H1 (cell line): ENCODE results near the gene TMEM229B. TPM values are rescaled to one million over a fixed set of nuclear protein-coding genes. Genes with fewer than 3 reads are reported as not detected.

Source experiments
- BCL11A ChIP-seq, 2 experiments: IDR thresholded peaks; one replicate each; pipeline ENCODE4 v1.6.1; 2011; ENCODE audit warnings: low read depth in 2 of 2, low read length in 2 of 2, mild to moderate bottlenecking in 2 of 2
- BRCA1 ChIP-seq: IDR thresholded peaks from 2 replicates; pipeline ENCODE4 v1.6.1; 2012; ENCODE audit warnings: low read depth, low read length, improper control_type of control experiment
- MAX ChIP-seq: IDR thresholded peaks from 2 replicates; pipeline ENCODE4 v1.6.1; 2012; ENCODE audit warnings: inconsistent platforms
- NANOG ChIP-seq: IDR thresholded peaks from 2 replicates; pipeline ENCODE4 v1.6.1; 2011; ENCODE audit warnings: low read length, low read depth, mild to moderate bottlenecking, inconsistent platforms; ENCODE audit not compliant: insufficient read depth, poor library complexity, severe bottlenecking
- SP1 ChIP-seq: IDR thresholded peaks from 2 replicates; pipeline ENCODE4 v1.6.1; 2011; ENCODE audit warnings: low read depth, low read length
- polyA plus RNA-seq, 7 experiments: library from polyadenylated mRNA; depleted of rRNA in 3 of 7; stranded (reverse) in 5 of 7; unstranded in 2 of 7; fragments of >200 nt in 5 of 7; fragments of 200-250 nt in 2 of 7; gene quantifications; 1 replicate in 5 of 7; 2 replicates in 1 of 7; 4 replicates in 1 of 7; pipeline versions ENCODE4 v1.2.1 to v1.2.3, GENCODE V29; 2011 to 2013; ENCODE audit warnings: missing spikeins in 2 of 7, mixed read lengths in 2 of 7
- total RNA-seq: library from RNA; stranded (reverse); fragmentation: NEBNext Ultra II Directional; extraction: Animal tissue kit (Norgen Biotek cat#: 25700); gene quantifications from 2 replicates; pipeline ENCODE4 v1.2.1, GENCODE V29; 2021

TMEM229B gene
- total and polyA plus RNA-seq, 2 of the 8 experiments (the other 6 are each of a cell fraction or from before 2014, with no cell fraction given), result 0.73 to 0.85 TPM

DNA sequence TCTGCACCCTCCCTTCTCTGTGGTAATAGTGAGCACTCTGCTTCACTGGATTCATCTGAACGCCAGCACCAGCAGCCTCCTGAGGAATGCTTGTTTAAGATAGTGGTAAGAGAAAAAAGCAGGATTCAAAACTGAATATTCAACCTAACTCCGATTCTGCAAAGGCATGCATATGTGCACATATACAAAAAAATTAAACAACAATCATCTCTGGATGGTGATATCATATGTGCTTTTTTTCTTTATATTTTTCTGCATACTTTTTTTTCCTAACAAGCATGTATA lies 9.8 kb downstream of the TMEM229B start (continued):
- TF ChIP-seq NANOG (no peak), BCL11A (IDR thresholded peaks at IDR 0.05; ENCODE audit: low read depth in 2 of 2, low read length in 2 of 2) (no peak), BRCA1 (no peak), MAX (no peak), SP1 (no peak)
- TF ChIP-seq, all 59 proteins: peak for 0
